Measurements from ENCODE around the gene SNAP25.

Gene SNAP25

GRCh38 chr20:10268636-10269035, 50.0 kb downstream of the SNAP25 start:
- DNase-seq = no peak

- no peak for DNase-seq
These were observed 52.0 kb downstream of the SNAP25 start for GRCh38 chr20:10270630-10271029.

- DNase-seq = no peak
These were observed 53.0 kb downstream of the SNAP25 start for GRCh38 chr20:10271494-10272219.

- DNase-seq = no peak
These were observed 58.4 kb downstream of the SNAP25 start for GRCh38 chr20:10276878-10277580.

- DNase-seq = no peak
These were observed 59.0 kb downstream of the SNAP25 start for GRCh38 chr20:10277616-10278015.

- DNase-seq = no peak
These were observed 59.8 kb downstream of the SNAP25 start for GRCh38 chr20:10278412-10278811.

DNA sequence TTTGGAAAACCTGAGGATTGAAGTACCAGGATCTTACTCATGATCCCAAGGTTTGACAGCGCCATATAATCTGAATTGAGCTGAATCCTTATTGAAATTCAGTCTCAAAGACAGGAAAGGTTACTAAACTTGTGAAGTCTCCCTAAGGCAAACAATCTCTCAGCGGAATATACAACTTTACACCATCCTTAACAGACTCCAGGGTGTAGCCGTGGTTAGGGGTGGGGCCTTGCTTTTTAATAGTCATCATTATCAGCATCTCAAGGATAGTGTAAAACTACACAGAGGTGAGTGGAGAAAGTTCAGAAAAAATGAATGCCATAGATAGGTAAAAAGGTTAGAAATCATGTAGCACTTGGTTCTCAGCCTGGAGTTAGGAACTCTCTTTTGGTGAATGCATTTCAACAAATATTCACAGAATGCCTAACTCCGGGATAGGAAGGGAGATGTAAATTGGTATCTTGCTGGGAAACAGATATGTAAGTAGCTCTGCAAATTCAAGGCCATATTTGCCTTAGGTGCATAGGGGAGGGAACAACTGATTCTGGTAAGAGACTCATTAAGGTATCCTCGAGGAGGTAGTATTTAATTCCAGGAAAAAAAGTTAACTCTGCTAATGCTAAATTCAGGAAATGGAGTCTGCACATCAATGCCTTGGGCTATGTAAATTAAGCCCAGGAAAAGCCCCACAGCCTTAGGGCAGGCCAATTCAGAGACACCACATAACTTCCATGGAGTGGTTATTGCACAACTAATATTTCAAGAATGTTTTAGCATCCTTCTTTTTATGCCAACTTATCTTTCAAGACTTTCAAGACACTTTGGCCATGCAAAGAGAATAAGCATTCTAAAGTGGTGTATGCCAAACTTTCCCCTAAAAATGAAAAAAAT, 61.6 kb downstream of the SNAP25 start:
- no peak for DNase-seq

GRCh38 chr20:10281911-10282310, 63.3 kb downstream of the SNAP25 start:
- DNase-seq = no peak

GRCh38 chr20:10282979-10283456, 64.4 kb downstream of the SNAP25 start:
- DNase-seq = no peak

DNA sequence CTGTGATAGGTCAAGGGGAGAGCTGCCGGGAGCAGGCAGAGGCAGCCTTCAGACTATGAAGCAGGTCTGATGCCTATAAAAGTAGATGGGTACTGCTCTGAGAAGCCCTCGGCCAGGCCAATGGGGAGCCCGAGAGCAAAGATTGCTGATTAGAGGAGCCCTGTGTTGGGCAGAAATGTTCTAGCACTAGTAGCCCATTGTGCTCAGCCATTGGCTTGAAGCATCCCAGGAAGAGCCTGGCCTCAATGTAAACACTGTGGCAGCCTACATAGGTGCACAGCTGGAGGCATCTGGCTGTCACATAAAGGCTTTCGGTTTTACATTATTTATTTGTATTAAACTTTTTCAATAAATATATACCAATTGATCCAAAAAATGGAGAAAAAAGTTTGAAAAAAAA, 67.7 kb downstream of the SNAP25 start:
- DNase-seq = no peak

DNA sequence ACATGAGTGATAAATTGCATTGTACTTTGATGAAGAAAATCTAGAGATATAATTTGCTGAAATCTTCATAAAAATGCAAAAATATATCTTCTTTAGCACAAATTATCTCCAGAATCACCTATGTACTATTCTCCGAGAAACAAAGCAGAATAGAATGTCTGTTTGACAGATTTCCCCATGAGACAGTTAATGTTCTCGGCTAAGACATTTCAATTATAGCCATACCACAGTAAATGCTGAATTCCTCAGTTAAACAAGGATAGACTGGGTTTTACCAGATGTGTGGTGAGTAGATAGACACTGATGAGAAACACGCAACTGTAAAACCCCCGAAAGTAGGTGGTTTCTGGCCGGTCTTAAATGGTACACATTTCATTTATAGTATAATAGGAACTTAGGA, 69.8 kb downstream of the SNAP25 start:
- DNase-seq = no peak

DNA sequence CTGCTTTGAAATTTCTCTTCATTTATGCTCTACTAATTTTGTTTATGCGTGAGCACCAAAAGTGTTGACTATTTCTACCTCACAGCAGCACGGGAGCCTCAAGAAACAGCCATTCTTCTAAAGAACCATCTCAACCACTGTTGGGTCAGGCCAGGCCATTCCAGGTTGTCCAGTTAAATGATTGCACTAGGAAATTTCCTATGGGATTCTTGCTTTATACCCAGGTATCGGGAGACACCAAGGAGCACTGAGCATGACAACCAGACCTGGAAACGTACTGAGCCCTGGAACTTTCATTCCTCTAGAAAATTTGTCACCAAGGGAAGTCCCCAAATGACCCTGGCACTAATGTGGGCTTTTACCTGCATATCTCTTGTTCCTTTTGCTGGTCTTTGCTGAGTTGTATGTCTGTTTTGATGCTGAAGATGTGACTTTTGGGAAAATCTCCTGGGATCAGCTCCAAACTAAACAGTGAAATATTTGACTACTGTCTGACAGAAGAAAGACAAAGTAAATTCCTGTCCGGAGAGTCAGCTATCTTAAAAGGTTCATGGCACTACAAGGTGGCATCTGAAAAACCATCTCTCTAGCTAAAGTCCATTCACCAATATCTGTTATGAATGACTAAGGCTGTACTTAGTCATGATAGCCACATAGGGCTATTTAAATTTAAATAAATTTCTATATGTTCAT, 70.5 kb downstream of the SNAP25 start:
- DNase-seq = no peak

DNA sequence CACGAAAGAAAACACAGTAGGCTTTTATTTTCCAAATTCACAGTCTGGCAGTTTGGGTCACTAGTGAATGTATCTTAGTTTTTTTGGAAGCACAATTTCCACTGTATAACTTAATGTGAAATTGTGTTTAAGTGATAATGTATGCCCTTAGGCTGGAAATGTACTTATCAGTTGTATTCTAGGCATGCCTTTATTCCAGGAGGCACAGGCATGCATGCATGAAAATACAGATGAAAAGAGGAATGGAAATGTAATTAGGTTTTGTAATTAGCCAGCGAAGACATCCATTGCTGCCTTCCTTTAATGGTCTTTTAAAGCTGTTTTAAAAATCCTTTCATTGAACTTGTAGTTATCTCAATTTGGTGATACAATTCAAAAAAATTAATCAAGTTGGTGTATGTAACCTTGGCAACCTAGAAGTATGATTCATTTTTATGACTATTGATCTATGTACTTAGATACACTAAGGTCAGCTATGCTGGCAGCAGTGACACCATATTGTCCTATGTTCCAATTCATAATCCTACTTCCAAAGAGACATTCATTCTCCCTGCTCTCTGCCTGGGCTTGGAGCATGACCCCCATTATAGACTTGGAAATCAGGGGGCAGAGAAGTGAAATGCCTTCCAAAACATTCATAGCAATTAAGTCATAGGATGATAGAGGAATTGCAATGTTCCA, 73.1 kb downstream of the SNAP25 start:
- DNase-seq = no peak

- DNase-seq = no peak
These were observed 78.6 kb downstream of the SNAP25 start for GRCh38 chr20:10297223-10297622.

DNA sequence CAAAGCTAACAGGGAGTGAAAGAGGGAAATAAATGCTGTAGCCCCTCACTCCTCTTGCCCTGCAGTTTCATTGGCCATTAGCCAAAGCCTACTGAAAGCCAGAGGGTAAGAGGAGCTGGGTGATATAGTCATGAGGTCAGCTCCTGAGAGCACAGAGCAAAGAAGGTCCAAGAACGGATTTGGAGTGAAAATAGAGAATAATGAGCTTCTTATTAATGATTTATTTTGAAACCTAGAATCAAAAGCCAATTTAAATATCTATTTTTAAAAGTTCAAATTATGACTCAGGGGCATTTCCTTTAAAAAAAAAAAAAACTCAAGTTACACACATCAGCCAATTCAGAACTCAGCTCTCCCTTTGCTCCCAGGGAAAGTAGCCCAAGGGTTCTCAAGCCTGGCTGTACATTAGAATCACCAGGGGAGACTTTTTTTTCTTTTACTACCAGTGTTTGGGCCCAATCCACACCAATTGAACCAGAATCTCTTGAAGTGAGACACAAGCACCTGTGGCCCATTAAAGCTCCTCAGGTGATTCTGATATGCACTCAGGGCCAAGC, 79.1 kb downstream of the SNAP25 start:
- DNase-seq = no peak

DNA sequence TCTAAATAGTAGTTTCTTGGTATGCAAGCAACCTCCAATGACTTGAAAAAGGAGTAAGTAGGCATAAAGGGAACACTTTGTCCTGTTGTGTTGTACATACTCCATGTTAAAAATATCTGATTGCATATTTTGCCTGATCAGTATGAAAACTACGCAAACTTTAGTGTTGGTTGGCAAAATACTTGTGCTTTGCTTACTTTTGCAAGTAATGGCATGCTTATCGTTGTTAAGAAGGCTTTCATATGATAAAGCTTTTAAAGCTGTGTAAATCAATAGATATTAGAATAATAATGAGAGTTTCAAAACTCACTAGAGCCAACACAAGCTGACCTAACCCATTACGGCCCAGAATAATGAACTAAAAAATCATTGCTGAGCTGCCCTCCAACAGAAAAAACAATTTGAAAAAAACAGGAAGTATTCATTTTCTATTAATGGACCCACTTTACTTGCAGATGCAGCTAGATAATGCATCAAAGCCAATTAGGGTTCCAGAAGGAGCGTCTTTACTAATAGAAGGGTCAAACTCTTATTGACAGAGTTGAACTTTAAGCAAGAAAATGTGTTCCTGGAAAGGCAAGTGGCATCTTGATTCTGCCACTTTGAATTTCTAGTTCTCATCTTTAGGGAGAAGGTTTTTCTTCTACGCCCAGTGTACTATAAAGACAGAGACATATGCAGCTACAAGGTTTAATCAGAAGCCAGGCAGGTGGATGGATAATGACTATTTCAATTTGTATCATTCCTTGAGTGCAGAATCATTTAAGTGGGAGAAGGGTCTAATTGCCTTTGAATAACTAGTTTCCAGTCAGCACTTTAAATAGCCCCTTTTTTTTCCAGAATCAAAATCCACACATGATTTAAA, 82.2 kb downstream of the SNAP25 start:
- DNase-seq = no peak

DNA sequence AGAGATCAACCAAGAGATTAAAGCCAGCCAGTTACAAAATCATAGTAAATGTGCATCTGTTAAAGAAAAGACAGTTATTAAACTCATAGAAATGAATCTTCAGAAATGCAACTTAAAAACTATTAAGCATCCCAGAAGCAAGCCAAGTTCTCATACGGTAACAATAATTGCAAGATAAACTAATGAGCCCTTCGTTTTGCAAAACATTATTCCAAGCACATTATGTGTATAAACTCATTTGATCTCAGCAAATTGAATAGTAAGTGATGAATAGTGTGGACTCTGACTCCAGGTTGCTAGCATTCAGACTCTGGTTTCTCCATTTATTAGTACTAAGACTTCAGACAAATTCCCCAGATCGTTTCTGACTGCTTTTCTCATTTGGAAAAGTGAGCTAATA, 85.2 kb downstream of the SNAP25 start:
- DNase-seq = no peak

DNA sequence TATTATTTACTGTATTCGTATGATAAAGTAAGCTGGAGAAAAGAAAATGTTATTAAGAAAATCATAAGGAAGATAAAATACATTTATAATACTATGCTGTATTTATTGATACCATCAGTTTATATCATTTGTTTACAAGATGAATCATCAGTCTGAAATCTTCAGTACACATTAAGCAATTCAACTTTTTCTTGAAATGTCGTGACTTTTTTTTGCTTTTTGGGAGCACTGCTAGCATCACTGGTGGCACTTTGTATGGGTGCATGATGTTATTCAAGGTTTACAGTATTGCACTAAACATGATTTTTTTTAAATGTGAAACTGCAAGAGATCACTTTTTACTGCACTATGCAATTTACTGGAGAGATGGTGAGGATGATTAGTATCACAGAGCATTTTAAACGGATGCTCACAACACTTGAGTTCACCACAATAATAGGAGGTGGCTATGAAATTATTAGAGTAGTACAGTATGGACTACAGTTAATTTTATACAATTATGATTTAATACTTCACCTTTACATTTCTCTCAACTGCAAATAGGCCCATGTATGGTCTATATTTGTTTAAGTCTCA, 85.9 kb downstream of the SNAP25 start:
- DNase-seq = no peak

- no peak for DNase-seq
These were observed 88.1 kb downstream of the SNAP25 start for GRCh38 chr20:10306440-10307358.
